GM18526 (cell line): ENCODE results near the gene RAB30.
A peak's percentile ranks its signal among the peaks of the same experiment; 100 is the strongest.

ENCODE experiments used
- POLR2A ChIP-seq: IDR thresholded peaks from 3 replicates; pipeline ENCODE4 v1.6.1; 2011; ENCODE audit not compliant: insufficient read length; ENCODE audit errors: extremely low read depth

Gene RAB30

GRCh38 chr11:83071567-83072349 is at the start of gene RAB30:
Gene RAB30 (minus strand): TSS chr11:83071897. CDS start chr11:82997316, 74,581 bp downstream.
- TF ChIP-seq POLR2A: peak; percentile 89

- TF ChIP-seq POLR2A: no peak
These were observed 48.6 kb upstream of the RAB30 start for GRCh38 chr11:83120327-83120726.

- TF ChIP-seq POLR2A: no peak
These were observed 47.5 kb upstream of the RAB30 start for GRCh38 chr11:83119216-83119615.

- no peak for TF ChIP-seq POLR2A
These were observed 47.1 kb upstream of the RAB30 start for GRCh38 chr11:83118814-83119213.

GRCh38 chr11:83116015-83116641 is 44.4 kb upstream of the RAB30 start:
- no peak for TF ChIP-seq POLR2A

- no peak for TF ChIP-seq POLR2A
These were observed 43.9 kb upstream of the RAB30 start for GRCh38 chr11:83115551-83115950.

- no peak for TF ChIP-seq POLR2A
These were observed 43.3 kb upstream of the RAB30 start for GRCh38 chr11:83115026-83115425.

GRCh38 chr11:83112886-83113285 is 41.2 kb upstream of the RAB30 start:
- no peak for TF ChIP-seq POLR2A

- no peak for TF ChIP-seq POLR2A
These were observed 33.5 kb upstream of the RAB30 start for GRCh38 chr11:83105168-83105567.

GRCh38 chr11:83102834-83103233 is 31.1 kb upstream of the RAB30 start:
- TF ChIP-seq POLR2A: no peak

GRCh38 chr11:83097429-83098075 is 25.9 kb upstream of the RAB30 start:
- TF ChIP-seq POLR2A: no peak

- TF ChIP-seq POLR2A: no peak
These were observed 21.9 kb upstream of the RAB30 start for GRCh38 chr11:83093634-83094033.

GRCh38 chr11:83092488-83093384 is 21.0 kb upstream of the RAB30 start:
- no peak for TF ChIP-seq POLR2A

- TF ChIP-seq POLR2A: no peak
These were observed 17.3 kb upstream of the RAB30 start for GRCh38 chr11:83088965-83089364.

GRCh38 chr11:83087035-83087434 is 15.3 kb upstream of the RAB30 start:
- TF ChIP-seq POLR2A: no peak
